ENCODE measurements around the gene SLC25A13.

Gene SLC25A13

GRCh38 chr7:96126382-96126781, 195.5 kb downstream of the SLC25A13 start:
- no peak overlapping the region for H2AFZ ChIP-seq (ENCODE audit: low read length)
- no peaks in the 10 kb centered on the region for H3K27me3 ChIP-seq (replicated peaks; ENCODE audit: insufficient read depth, low read length)
- TF ChIP-seq EZH2 (optimal IDR thresholded peaks at IDR 0.05; ENCODE audit: low read depth, low read length) (no peak), EZH2phosphoT487 (IDR thresholded peaks at IDR 0.05; ENCODE audit: low read length) (no peak), CTCF (IDR thresholded peaks at IDR 0.05; ENCODE audit: low read length) (no peak)
- no peak overlapping the region for H3K4me3 ChIP-seq (ENCODE audit: low read length)
- H3K4me2 ChIP-seq (ENCODE audit: low read depth, low read length) = no peak overlapping the region
- no peaks in the 10 kb centered on the region for H3K9me2 ChIP-seq (replicated peaks; ENCODE audit: insufficient read depth, low read length)
- H3K79me2 ChIP-seq (ENCODE audit: low read length) = no peaks in the 10 kb centered on the region
- H3K4me1 ChIP-seq (ENCODE audit: low read length) = no peaks in the 10 kb centered on the region
- no peaks in the 10 kb centered on the region for H4K20me1 ChIP-seq (ENCODE audit: insufficient read depth, low read length)
- H3K9me3 ChIP-seq (replicated peaks; ENCODE audit: insufficient read depth, low read length) = no peaks in the 10 kb centered on the region
- no peaks in the 10 kb centered on the region for H3K36me3 ChIP-seq (replicated peaks; ENCODE audit: insufficient read depth, low read length)
- H3K9ac ChIP-seq (ENCODE audit: low read length) = no peak overlapping the region
- no peaks in the 10 kb centered on the region for H3F3A ChIP-seq (ENCODE audit: insufficient read depth, low read length)
- H3K27ac ChIP-seq (ENCODE audit: low read length) = no peak overlapping the region
- DNase-seq = no peak

GRCh38 chr7:96122746-96123145, 199.2 kb downstream of the SLC25A13 start:
- Histone ChIP-seq H3K9ac (ENCODE audit: low read length) (no peak overlapping the region), H3F3A (ENCODE audit: insufficient read depth, low read length) (no peaks in the 10 kb centered on the region), H3K4me1 (ENCODE audit: low read length) (no peaks in the 10 kb centered on the region), H3K9me3 (replicated peaks; ENCODE audit: insufficient read depth, low read length) (no peaks in the 10 kb centered on the region), H3K27me3 (replicated peaks; ENCODE audit: insufficient read depth, low read length) (no peaks in the 10 kb centered on the region), H3K27ac (ENCODE audit: low read length) (no peak overlapping the region), H3K4me2 (ENCODE audit: low read depth, low read length) (no peak overlapping the region), H2AFZ (ENCODE audit: low read length) (no peak overlapping the region), H3K36me3 (replicated peaks; ENCODE audit: insufficient read depth, low read length) (no peaks in the 10 kb centered on the region), H3K4me3 (ENCODE audit: low read length) (no peak overlapping the region), H3K9me2 (replicated peaks; ENCODE audit: insufficient read depth, low read length) (no peaks in the 10 kb centered on the region), H4K20me1 (ENCODE audit: insufficient read depth, low read length) (no peaks in the 10 kb centered on the region), H3K79me2 (ENCODE audit: low read length) (no peaks in the 10 kb centered on the region)
- TF ChIP-seq CTCF (IDR thresholded peaks at IDR 0.05; ENCODE audit: low read length) = no peak
- no peak for TF ChIP-seq EZH2 (optimal IDR thresholded peaks at IDR 0.05; ENCODE audit: low read depth, low read length)
- TF ChIP-seq EZH2phosphoT487 (IDR thresholded peaks at IDR 0.05; ENCODE audit: low read length) = no peak
- DNase-seq = no peak

GRCh38 chr7:96121752-96122151, 200.1 kb downstream of the SLC25A13 start:
- no peaks in the 10 kb centered on the region for H3K9me3 ChIP-seq (replicated peaks; ENCODE audit: insufficient read depth, low read length)
- no peaks in the 10 kb centered on the region for H4K20me1 ChIP-seq (ENCODE audit: insufficient read depth, low read length)
- H3K27ac ChIP-seq (ENCODE audit: low read length) = no peak overlapping the region
- H3K27me3 ChIP-seq (replicated peaks; ENCODE audit: insufficient read depth, low read length) = no peaks in the 10 kb centered on the region
- no peak overlapping the region for H3K4me2 ChIP-seq (ENCODE audit: low read depth, low read length)
- no peaks in the 10 kb centered on the region for H3K36me3 ChIP-seq (replicated peaks; ENCODE audit: insufficient read depth, low read length)
- no peaks in the 10 kb centered on the region for H3K4me1 ChIP-seq (ENCODE audit: low read length)
- H3F3A ChIP-seq (ENCODE audit: insufficient read depth, low read length) = no peaks in the 10 kb centered on the region
- H3K4me3 ChIP-seq (ENCODE audit: low read length) = no peak overlapping the region
- no peaks in the 10 kb centered on the region for H3K79me2 ChIP-seq (ENCODE audit: low read length)
- DNase-seq = no peak
- no peak overlapping the region for H2AFZ ChIP-seq (ENCODE audit: low read length)
- H3K9me2 ChIP-seq (replicated peaks; ENCODE audit: insufficient read depth, low read length) = no peaks in the 10 kb centered on the region
- no peak overlapping the region for H3K9ac ChIP-seq (ENCODE audit: low read length)
- no peak for TF ChIP-seq EZH2phosphoT487 (IDR thresholded peaks at IDR 0.05; ENCODE audit: low read length)
- no peak for TF ChIP-seq CTCF (IDR thresholded peaks at IDR 0.05; ENCODE audit: low read length)
- TF ChIP-seq EZH2 (optimal IDR thresholded peaks at IDR 0.05; ENCODE audit: low read depth, low read length) = no peak

Measured in MM.1S (cell line).